IPS-18a (cell line): ENCODE data around the gene TSLP.

Experiments used
- H3K27ac ChIP-seq: one replicate; pipeline ENCODE4 v1.5.1; 2013; ENCODE audit warnings: low read length
- H3K27me3 ChIP-seq: one replicate; pipeline ENCODE4 v1.6.1; 2013; ENCODE audit warnings: mild to moderate bottlenecking, low read length; ENCODE audit not compliant: control insufficient read depth, insufficient read depth
- H3K36me3 ChIP-seq: one replicate; pipeline ENCODE4 v1.6.1; 2013; ENCODE audit warnings: low read depth, low read length; ENCODE audit not compliant: control insufficient read depth
- H3K4me1 ChIP-seq: one replicate; pipeline ENCODE4 v1.6.1; 2013; ENCODE audit warnings: low read depth, low read length; ENCODE audit not compliant: control insufficient read depth
- H3K4me3 ChIP-seq: one replicate; pipeline ENCODE4 v1.5.1; 2013; ENCODE audit warnings: low read length
- H3K9ac ChIP-seq: one replicate; pipeline ENCODE4 v1.6.1; 2013; ENCODE audit warnings: mild to moderate bottlenecking, low read length, moderate library complexity
- H3K9me3 ChIP-seq: one replicate; pipeline ENCODE4 v1.6.1; 2013; ENCODE audit warnings: low read depth, low read length; ENCODE audit not compliant: control insufficient read depth

Gene TSLP

DNA sequence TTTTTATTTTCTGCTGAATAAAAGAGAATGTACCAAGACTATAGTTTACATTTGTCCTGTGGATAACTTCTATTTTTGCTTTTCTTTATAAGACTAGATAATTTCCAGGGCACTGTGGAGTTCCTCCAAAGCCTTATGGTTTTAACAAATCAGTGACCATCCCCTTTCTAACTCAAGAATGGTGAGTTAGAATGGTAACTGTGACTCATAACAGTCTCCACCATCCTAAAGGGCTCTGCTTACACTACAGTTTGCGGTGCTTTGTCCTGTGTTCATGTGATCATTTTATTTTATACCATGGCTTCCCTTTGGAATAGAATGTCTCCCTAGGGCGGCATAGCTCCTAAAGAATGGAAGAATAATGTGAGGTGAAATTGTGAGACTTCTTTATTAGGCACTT is 50.9 kb downstream of the TSLP start:
- H3K4me1 ChIP-seq: peaks cover 32% of the 10 kb centered on the region
- no peak overlapping the region for H3K9ac ChIP-seq
- peaks cover 77% of the 10 kb centered on the region for H3K36me3 ChIP-seq
- H3K27me3 ChIP-seq: no peaks in the 10 kb centered on the region
- no peaks in the 10 kb centered on the region for H3K9me3 ChIP-seq
- no peak overlapping the region for H3K4me3 ChIP-seq
- H3K27ac ChIP-seq: no peak overlapping the region

DNA sequence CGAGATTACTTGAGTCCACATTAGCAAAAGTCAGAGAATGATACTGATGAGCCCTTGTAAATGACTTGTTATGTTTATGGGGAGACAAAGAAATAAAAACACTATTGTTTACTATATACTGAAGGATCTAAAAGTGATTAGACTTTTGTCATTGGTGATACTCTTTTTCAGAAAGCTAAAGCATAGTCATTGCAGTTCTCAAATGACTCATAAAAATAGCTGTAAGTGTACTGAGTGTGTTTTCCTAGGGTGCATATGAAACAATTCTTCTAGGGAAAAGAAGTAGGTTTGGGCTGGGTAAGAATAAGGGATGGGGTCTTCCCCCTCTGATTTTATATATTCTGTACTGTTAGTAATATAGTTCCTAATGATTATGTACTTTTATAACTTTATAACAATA is 53.3 kb downstream of the TSLP start:
- Histone ChIP-seq H3K9ac (no peak overlapping the region), H3K27me3 (no peaks in the 10 kb centered on the region), H3K4me1 (peaks cover 24% of the 10 kb centered on the region), H3K36me3 (peaks cover 72% of the 10 kb centered on the region), H3K9me3 (no peaks in the 10 kb centered on the region), H3K27ac (no peak overlapping the region), H3K4me3 (no peak overlapping the region)

DNA sequence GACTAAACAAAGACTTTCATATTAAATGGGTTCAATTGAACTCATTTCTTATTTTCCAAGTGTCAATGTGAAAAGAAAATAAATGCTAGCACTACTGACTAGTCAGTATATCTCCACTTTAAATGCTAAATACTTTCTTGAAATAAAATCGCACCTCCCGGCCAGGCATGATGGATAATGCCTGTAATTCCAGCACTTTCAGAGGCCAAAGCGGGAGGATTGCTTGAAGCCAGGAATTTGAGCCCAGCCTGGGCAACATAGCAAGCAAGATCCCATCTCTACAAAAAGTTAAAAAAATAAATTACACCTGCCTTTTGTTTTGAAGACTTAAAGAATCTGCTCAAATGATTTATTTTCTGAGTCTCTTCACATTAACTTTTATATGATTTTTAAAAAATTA is 55.4 kb downstream of the TSLP start:
- no peak overlapping the region for H3K27ac ChIP-seq
- H3K4me3 ChIP-seq: no peak overlapping the region
- peaks cover 53% of the 10 kb centered on the region for H3K36me3 ChIP-seq
- peaks cover 42% of the 10 kb centered on the region for H3K4me1 ChIP-seq
- no peak overlapping the region for H3K9ac ChIP-seq
- no peaks in the 10 kb centered on the region for H3K27me3 ChIP-seq
- H3K9me3 ChIP-seq: no peaks in the 10 kb centered on the region
